Measurements from ENCODE around the gene ATG7. TPM values are rescaled to one million over a fixed set of nuclear protein-coding genes. Genes with fewer than 3 reads are reported as not detected.
"Not testable (repeated sequence)": the region's sequence is repeated elsewhere in the genome, so short reads cannot be mapped to it uniquely, and the experiment has no call there.

ATG7 gene
- total and polyA plus RNA-seq, 3 experiments from 2014 or later: 13.8 to 28.2 (median 28.0) TPM

GRCh38 chr3:11513817-11514135 lies 241.6 kb downstream of the ATG7 start:
- no peaks in the 10 kb centered on the region for H3K9me3 Mint-ChIP-seq
- peaks cover 0 to 4% (median 3%) of the 10 kb centered on the region in 3 donors for H3K4me1 Mint-ChIP-seq
- CTCF ChIA-PET: no interaction called here

GRCh38 chr3:11514191-11514821 lies 242.1 kb downstream of the ATG7 start:
- H3K36me3 ChIP-seq (ENCODE audit: insufficient read depth, low read length): no peaks in the 10 kb centered on the region
- CTCF ChIA-PET: no interaction called here
- Mint-ChIP-seq H3K4me1 (peaks cover 0 to 4% (median 3%) of the 10 kb centered on the region in 3 donors), H3K36me3 (peaks cover 0 to 8% (median 3%) of the 10 kb centered on the region in 3 donors), H3K27me3 (no peaks in the 10 kb centered on the region), H3K4me3 (no peak overlapping the region), H3K9me3 (no peaks in the 10 kb centered on the region), H3K27ac (no peak overlapping the region)
- no peaks in the 10 kb centered on the region for H3K27me3 ChIP-seq (ENCODE audit: insufficient read depth, low read length, poor library complexity, severe bottlenecking)
- DNase-seq: no peak
- H3K4me1 ChIP-seq (ENCODE audit: insufficient read depth, low read length): no peaks in the 10 kb centered on the region
- H3K27ac ChIP-seq (ENCODE audit: low read depth, low read length): no peak overlapping the region
- POLR2A ChIA-PET: no interaction called here
- no peaks in the 10 kb centered on the region for H3K9me3 ChIP-seq (ENCODE audit: low read length)
- no peak overlapping the region for H3K4me3 ChIP-seq (ENCODE audit: low read length)

More at GRCh38 chr3:11513817-11514135, 241.6 kb downstream of the ATG7 start:
- Histone ChIP-seq H3K27me3 (ENCODE audit: insufficient read depth, low read length, poor library complexity, severe bottlenecking) (no peaks in the 10 kb centered on the region), H3K9me3 (ENCODE audit: low read length) (no peaks in the 10 kb centered on the region), H3K4me3 (ENCODE audit: low read length) (no peak overlapping the region), H3K27ac (ENCODE audit: low read depth, low read length) (no peak overlapping the region), H3K4me1 (ENCODE audit: insufficient read depth, low read length) (no peaks in the 10 kb centered on the region), H3K36me3 (ENCODE audit: insufficient read depth, low read length) (no peaks in the 10 kb centered on the region)
- POLR2A ChIA-PET: no interaction called here
- H3K4me3 Mint-ChIP-seq: no peak overlapping the region
- no peak for DNase-seq
- no peak overlapping the region for H3K27ac Mint-ChIP-seq
- peaks cover 0 to 7% (median 3%) of the 10 kb centered on the region in 3 donors for H3K36me3 Mint-ChIP-seq
- no peaks in the 10 kb centered on the region for H3K27me3 Mint-ChIP-seq

GRCh38 chr3:11517601-11518000 lies 245.4 kb downstream of the ATG7 start:
- Mint-ChIP-seq H3K4me3 (no peak overlapping the region), H3K27ac (no peak overlapping the region)

GRCh38 chr3:11521167-11521566 lies 249.0 kb downstream of the ATG7 start:
- CTCF ChIA-PET: no interaction called here
- no peaks in the 10 kb centered on the region for H3K4me1 ChIP-seq (ENCODE audit: insufficient read depth, low read length)
- no peaks in the 10 kb centered on the region for H3K9me3 Mint-ChIP-seq

More at GRCh38 chr3:11517601-11518000, 245.4 kb downstream of the ATG7 start:
- H3K4me3 ChIP-seq (ENCODE audit: low read length): no peak overlapping the region
- no peak overlapping the region for H3K27ac ChIP-seq (ENCODE audit: low read depth, low read length)
- DNase-seq: no peak
- H3K27me3 Mint-ChIP-seq: no peaks in the 10 kb centered on the region
- H3K36me3 ChIP-seq (ENCODE audit: insufficient read depth, low read length): no peaks in the 10 kb centered on the region
- no peaks in the 10 kb centered on the region for H3K27me3 ChIP-seq (ENCODE audit: insufficient read depth, low read length, poor library complexity, severe bottlenecking)
- H3K4me1 ChIP-seq (ENCODE audit: insufficient read depth, low read length): no peaks in the 10 kb centered on the region
- H3K9me3 ChIP-seq (ENCODE audit: low read length): no peaks in the 10 kb centered on the region
- ChIA-PET CTCF (no interaction called here), POLR2A (no interaction called here)
- peaks cover 0 to 9% (median 1%) of the 10 kb centered on the region in 3 donors for H3K36me3 Mint-ChIP-seq
- H3K4me1 Mint-ChIP-seq: peaks cover 0 to 4% (median 1%) of the 10 kb centered on the region in 3 donors
- H3K9me3 Mint-ChIP-seq: no peaks in the 10 kb centered on the region

GRCh38 chr3:11522398-11522715 lies 250.2 kb downstream of the ATG7 start:
- Histone ChIP-seq H3K36me3 (ENCODE audit: insufficient read depth, low read length) (no peaks in the 10 kb centered on the region), H3K27ac (ENCODE audit: low read depth, low read length) (no peak overlapping the region), H3K27me3 (ENCODE audit: insufficient read depth, low read length, poor library complexity, severe bottlenecking) (no peaks in the 10 kb centered on the region), H3K4me1 (ENCODE audit: insufficient read depth, low read length) (no peaks in the 10 kb centered on the region), H3K4me3 (ENCODE audit: low read length) (no peak overlapping the region), H3K9me3 (ENCODE audit: low read length) (no peaks in the 10 kb centered on the region)
- Mint-ChIP-seq H3K36me3 (peaks cover 2 to 7% (median 6%) of the 10 kb centered on the region in 3 donors), H3K27ac (no peak overlapping the region), H3K4me3 (no peak overlapping the region), H3K4me1 (no peaks in the 10 kb centered on the region), H3K9me3 (peaks cover 0 to 1% (median 0%) of the 10 kb centered on the region in 5 donors), H3K27me3 (no peaks in the 10 kb centered on the region)
- DNase-seq: no peak
- ChIA-PET CTCF (no interaction called here), POLR2A (no interaction called here)

More at GRCh38 chr3:11521167-11521566, 249.0 kb downstream of the ATG7 start:
- Mint-ChIP-seq H3K27me3 (no peaks in the 10 kb centered on the region), H3K4me3 (no peak overlapping the region), H3K4me1 (no peaks in the 10 kb centered on the region), H3K27ac (peak overlapping the region in 1 of 8 donors; percentile 31), H3K36me3 (peaks cover 0 to 6% (median 1%) of the 10 kb centered on the region in 3 donors)
- H3K4me3 ChIP-seq (ENCODE audit: low read length): no peak overlapping the region
- POLR2A ChIA-PET: no interaction called here
- no peaks in the 10 kb centered on the region for H3K27me3 ChIP-seq (ENCODE audit: insufficient read depth, low read length, poor library complexity, severe bottlenecking)
- H3K9me3 ChIP-seq (ENCODE audit: low read length): no peaks in the 10 kb centered on the region
- H3K27ac ChIP-seq (ENCODE audit: low read depth, low read length): no peak overlapping the region
- H3K36me3 ChIP-seq (ENCODE audit: insufficient read depth, low read length): no peaks in the 10 kb centered on the region
- no peak for DNase-seq

- DNase-seq: no peak
- Histone ChIP-seq H3K4me3 (ENCODE audit: low read length) (no peak overlapping the region), H3K27me3 (ENCODE audit: insufficient read depth, low read length, poor library complexity, severe bottlenecking) (no peaks in the 10 kb centered on the region), H3K4me1 (ENCODE audit: insufficient read depth, low read length) (no peaks in the 10 kb centered on the region), H3K9me3 (ENCODE audit: low read length) (no peaks in the 10 kb centered on the region), H3K27ac (ENCODE audit: low read depth, low read length) (no peak overlapping the region), H3K36me3 (ENCODE audit: insufficient read depth, low read length) (no peaks in the 10 kb centered on the region)
- POLR2A ChIA-PET: no interaction called here
- Mint-ChIP-seq H3K36me3 (peaks cover 3 to 9% (median 6%) of the 10 kb centered on the region in 3 donors), H3K4me1 (no peaks in the 10 kb centered on the region), H3K27me3 (no peaks in the 10 kb centered on the region), H3K4me3 (no peak overlapping the region), H3K27ac (peak overlapping the region in 2 of 8 donors; percentile 9 to 54), H3K9me3 (peaks cover 0 to 2% (median 0%) of the 10 kb centered on the region in 5 donors)
- CTCF ChIA-PET: no interaction called here
Observed at GRCh38 chr3:11522953-11523571, 250.9 kb downstream of the ATG7 start.

GRCh38 chr3:11523572-11524101 lies 251.4 kb downstream of the ATG7 start:
- peaks cover 0 to 2% (median 0%) of the 10 kb centered on the region in 5 donors for H3K9me3 Mint-ChIP-seq
- ChIA-PET POLR2A (no interaction called here), CTCF (no interaction called here)
- no peaks in the 10 kb centered on the region for H3K4me1 Mint-ChIP-seq
- Histone ChIP-seq H3K36me3 (ENCODE audit: insufficient read depth, low read length) (no peaks in the 10 kb centered on the region), H3K9me3 (ENCODE audit: low read length) (no peaks in the 10 kb centered on the region), H3K27me3 (ENCODE audit: insufficient read depth, low read length, poor library complexity, severe bottlenecking) (no peaks in the 10 kb centered on the region), H3K4me1 (ENCODE audit: insufficient read depth, low read length) (no peaks in the 10 kb centered on the region), H3K27ac (ENCODE audit: low read depth, low read length) (no peak overlapping the region), H3K4me3 (ENCODE audit: low read length) (no peak overlapping the region)
- no peak overlapping the region for H3K4me3 Mint-ChIP-seq
- no peaks in the 10 kb centered on the region for H3K27me3 Mint-ChIP-seq
- peak overlapping the region in 1 of 8 donors; percentile 9 for H3K27ac Mint-ChIP-seq
- peaks cover 3 to 11% (median 6%) of the 10 kb centered on the region in 3 donors for H3K36me3 Mint-ChIP-seq
- no peak for DNase-seq

- H3K9me3 ChIP-seq (ENCODE audit: low read length); H3K9me3 Mint-ChIP-seq; H3K27me3 Mint-ChIP-seq; H3K4me3 ChIP-seq (ENCODE audit: low read length); H3K36me3 Mint-ChIP-seq; H3K4me3 Mint-ChIP-seq; CTCF ChIA-PET; POLR2A ChIA-PET; H3K36me3 ChIP-seq (ENCODE audit: insufficient read depth, low read length); DNase-seq; H3K27me3 ChIP-seq (ENCODE audit: insufficient read depth, low read length, poor library complexity, severe bottlenecking); H3K4me1 ChIP-seq (ENCODE audit: insufficient read depth, low read length); H3K27ac ChIP-seq (ENCODE audit: low read depth, low read length); H3K27ac Mint-ChIP-seq; H3K4me1 Mint-ChIP-seq: not testable (repeated sequence)
Observed at GRCh38 chr3:11526121-11526520, 253.9 kb downstream of the ATG7 start.
